ENCODE data around the gene DLGAP1. TPM values are rescaled to one million over a fixed set of nuclear protein-coding genes. Genes with fewer than 3 reads are reported as not detected.

Gene DLGAP1
- total RNA-seq, 1 donor from 2014 or later, result 2.0 TPM

DNA sequence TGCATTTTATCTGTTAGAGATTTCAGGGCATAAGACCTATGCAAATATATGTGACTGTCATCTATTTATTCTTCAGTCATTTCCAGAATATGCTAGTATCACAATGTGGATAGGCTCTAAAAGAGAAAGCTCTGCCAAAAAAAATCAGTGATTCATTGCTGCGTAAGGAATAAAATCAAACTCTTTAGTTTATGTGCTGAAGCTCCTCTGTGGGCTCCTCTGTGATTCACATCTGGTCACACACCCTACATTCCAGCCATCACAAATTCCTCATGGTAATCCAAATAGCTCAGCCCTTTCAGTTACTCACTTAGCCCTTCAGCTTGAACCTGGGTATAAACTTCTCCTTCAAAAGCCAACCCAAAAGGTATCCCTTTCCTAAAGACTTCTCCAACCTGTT is 21.4 kb downstream of the DLGAP1 start:
- TF ChIP-seq, protein P1, sequence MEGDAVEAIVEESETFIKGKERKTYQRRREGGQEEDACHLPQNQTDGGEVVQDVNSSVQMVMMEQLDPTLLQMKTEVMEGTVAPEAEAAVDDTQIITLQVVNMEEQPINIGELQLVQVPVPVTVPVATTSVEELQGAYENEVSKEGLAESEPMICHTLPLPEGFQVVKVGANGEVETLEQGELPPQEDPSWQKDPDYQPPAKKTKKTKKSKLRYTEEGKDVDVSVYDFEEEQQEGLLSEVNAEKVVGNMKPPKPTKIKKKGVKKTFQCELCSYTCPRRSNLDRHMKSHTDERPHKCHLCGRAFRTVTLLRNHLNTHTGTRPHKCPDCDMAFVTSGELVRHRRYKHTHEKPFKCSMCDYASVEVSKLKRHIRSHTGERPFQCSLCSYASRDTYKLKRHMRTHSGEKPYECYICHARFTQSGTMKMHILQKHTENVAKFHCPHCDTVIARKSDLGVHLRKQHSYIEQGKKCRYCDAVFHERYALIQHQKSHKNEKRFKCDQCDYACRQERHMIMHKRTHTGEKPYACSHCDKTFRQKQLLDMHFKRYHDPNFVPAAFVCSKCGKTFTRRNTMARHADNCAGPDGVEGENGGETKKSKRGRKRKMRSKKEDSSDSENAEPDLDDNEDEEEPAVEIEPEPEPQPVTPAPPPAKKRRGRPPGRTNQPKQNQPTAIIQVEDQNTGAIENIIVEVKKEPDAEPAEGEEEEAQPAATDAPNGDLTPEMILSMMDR (IDR thresholded peaks at IDR 0.05), result no peak
- H3K27ac ChIP-seq, result no peak overlapping the region
- H3K4me1 ChIP-seq, result no peaks in the 10 kb centered on the region
- H3K27me3 ChIP-seq, result no peaks in the 10 kb centered on the region
- H3K9me3 ChIP-seq, result no peaks in the 10 kb centered on the region
- H3K4me3 ChIP-seq, result no peak overlapping the region
- intact Hi-C loops (cut with DNase I), result no loop called here
- DNase-seq (ENCODE audit: low spot score in 2 of 2), result no peak
- H3K36me3 ChIP-seq, result no peaks in the 10 kb centered on the region

DNA sequence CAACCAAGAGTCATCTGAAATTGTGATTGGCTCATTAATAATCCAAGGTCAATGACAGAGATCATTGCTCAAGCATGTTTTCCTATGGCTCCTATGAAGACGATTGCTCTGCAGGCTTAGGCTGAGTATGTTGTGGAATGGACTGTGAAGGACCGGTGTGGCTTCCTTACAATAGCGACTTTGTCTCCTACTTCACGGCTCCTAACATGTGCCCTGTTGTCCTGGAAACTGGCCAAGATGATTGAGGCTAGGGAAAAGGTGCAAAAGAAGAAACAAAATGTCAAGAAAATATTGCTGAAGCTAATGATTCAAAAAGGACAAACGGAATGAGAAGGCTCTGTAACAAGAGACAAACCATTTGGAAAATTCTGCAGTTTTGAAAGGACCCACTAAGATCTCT is 24.3 kb downstream of the DLGAP1 start:
- Histone ChIP-seq H3K27me3 (no peaks in the 10 kb centered on the region), H3K36me3 (no peaks in the 10 kb centered on the region), H3K4me1 (no peaks in the 10 kb centered on the region), H3K4me3 (no peak overlapping the region), H3K27ac (no peak overlapping the region), H3K9me3 (no peaks in the 10 kb centered on the region)
- intact Hi-C loops (cut with DNase I), result no loop called here
- TF ChIP-seq, protein P1 (IDR thresholded peaks at IDR 0.05), result no peak
- DNase-seq (ENCODE audit: low spot score in 2 of 2), result no peak

DNA sequence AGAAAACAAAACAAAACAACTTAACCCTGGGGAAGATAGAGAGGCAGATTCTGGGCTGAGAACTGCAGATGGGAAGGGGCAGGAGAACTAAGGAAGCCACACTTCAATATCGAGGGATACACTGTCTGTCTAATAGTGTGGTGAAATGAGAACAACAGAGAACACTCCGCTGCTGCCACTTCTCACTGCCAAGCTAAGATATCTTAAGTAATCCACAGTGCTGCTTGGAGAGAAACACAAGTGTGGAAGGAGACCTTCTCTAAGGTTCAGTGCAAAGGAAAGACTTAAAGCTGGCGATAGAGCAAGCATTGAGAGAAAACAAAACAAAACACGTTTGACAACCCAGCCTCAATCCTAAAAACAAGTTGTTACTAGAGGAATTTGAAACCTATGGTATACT is 37.4 kb downstream of the DLGAP1 start:
- no peaks in the 10 kb centered on the region for H3K4me1 ChIP-seq
- TF ChIP-seq, protein P1 (IDR thresholded peaks at IDR 0.05), result no peak
- no peaks in the 10 kb centered on the region for H3K36me3 ChIP-seq
- intact Hi-C loops (cut with DNase I), result no loop called here
- no peak for DNase-seq (ENCODE audit: low spot score in 2 of 2)
- H3K27me3 ChIP-seq, result no peaks in the 10 kb centered on the region
- no peak overlapping the region for H3K4me3 ChIP-seq
- no peak overlapping the region for H3K27ac ChIP-seq
- H3K9me3 ChIP-seq, result no peaks in the 10 kb centered on the region

DNA sequence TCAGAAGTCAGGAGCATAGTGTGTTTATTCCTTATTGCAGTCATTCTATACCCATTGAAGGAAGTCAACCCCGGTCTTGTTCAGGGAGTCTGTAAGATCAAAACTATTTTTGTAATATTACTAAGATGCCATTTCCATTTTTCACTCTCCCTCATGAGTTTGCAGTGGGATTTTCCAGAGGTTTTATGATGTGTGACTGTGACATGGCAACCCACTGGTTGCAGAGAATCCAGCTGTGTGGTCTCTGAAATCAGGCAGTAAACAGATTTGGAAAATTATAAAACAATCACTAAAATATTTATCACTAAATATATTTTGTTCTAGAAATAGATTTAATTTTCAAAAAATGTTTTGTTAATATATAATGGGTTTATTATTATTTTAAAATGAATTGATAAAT is 38.1 kb downstream of the DLGAP1 start:
- TF ChIP-seq, protein P1 (IDR thresholded peaks at IDR 0.05), result no peak
- Histone ChIP-seq H3K27ac (no peak overlapping the region), H3K9me3 (no peaks in the 10 kb centered on the region), H3K27me3 (no peaks in the 10 kb centered on the region), H3K4me1 (no peaks in the 10 kb centered on the region), H3K36me3 (no peaks in the 10 kb centered on the region), H3K4me3 (no peak overlapping the region)
- no peak for DNase-seq (ENCODE audit: low spot score in 2 of 2)
- intact Hi-C loops (cut with DNase I), result no loop called here

DNA sequence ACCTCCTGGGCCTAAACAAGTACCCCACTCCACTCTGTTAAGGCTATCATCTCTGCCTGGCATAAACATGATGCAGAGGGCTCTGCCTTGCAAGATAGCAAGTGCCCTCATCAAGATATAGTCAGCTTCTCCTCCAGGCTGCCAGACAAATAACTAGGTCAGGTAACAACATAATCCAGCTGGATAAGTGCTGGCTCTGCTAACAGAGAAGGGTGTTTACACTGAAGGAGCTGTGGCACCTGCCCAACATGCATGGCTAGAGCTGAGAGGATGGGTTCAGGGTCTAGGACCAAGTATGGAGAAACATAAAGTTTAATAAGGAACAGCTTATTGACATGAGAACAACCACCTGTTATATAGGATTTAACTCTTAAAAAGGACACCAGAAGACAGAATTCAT is 42.8 kb downstream of the DLGAP1 start:
- TF ChIP-seq, protein P1 (IDR thresholded peaks at IDR 0.05), result no peak
- no peaks in the 10 kb centered on the region for H3K36me3 ChIP-seq
- no peak for DNase-seq (ENCODE audit: low spot score in 2 of 2)
- intact Hi-C loops (cut with DNase I), result no loop called here
- H3K27ac ChIP-seq, result no peak overlapping the region
- H3K27me3 ChIP-seq, result no peaks in the 10 kb centered on the region
- H3K4me3 ChIP-seq, result no peak overlapping the region
- H3K4me1 ChIP-seq, result no peaks in the 10 kb centered on the region
- no peaks in the 10 kb centered on the region for H3K9me3 ChIP-seq

DNA sequence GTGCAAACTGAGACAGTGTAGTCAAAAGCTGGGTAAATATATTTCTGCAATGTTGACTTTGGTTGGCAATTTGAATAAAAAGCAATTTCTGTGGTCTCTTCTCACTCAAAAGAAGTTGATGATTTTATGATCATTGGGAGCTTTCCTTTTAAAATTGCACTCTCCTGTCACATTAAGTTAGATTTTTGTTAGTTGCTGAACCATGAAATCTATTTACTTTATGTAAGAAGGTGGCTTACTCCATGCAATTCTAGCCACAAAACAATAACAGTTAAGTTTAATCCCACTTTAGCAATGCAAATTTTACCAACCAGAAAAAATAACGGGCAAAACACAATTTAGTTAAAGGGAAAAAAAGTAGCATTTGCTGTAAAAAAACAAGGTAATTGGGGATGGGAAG is 48.3 kb downstream of the DLGAP1 start:
- TF ChIP-seq, protein P1 (IDR thresholded peaks at IDR 0.05), result no peak
- intact Hi-C loops (cut with DNase I), result no loop called here

More for the DNA sequence above, 48.3 kb downstream of the DLGAP1 start:
- Histone ChIP-seq H3K36me3 (no peaks in the 10 kb centered on the region), H3K27ac (no peak overlapping the region), H3K27me3 (no peaks in the 10 kb centered on the region), H3K9me3 (no peaks in the 10 kb centered on the region), H3K4me1 (no peaks in the 10 kb centered on the region), H3K4me3 (no peak overlapping the region)
- no peak for DNase-seq (ENCODE audit: low spot score in 2 of 2)

Data from ascending aorta (tissue), 2 donors.